Prostate gland (tissue), 2 donors: ENCODE measurements around the gene CAVIN4.

Source experiments
- CTCF ChIP-seq, 4 experiments: fragments of 200-600 bp in 2 of 4; fragments of 450-650 bp in 2 of 4; sonication (generic) in 2 of 4; IDR thresholded peaks; 1 replicate in 3 of 4; 2 replicates in 1 of 4; pipeline ENCODE4 v1.5.1; 2016 to 2019; ENCODE audit warnings: antibody characterized with exemption in 4 of 4, mild to moderate bottlenecking in 2 of 4, moderate library complexity in 2 of 4
- POLR2A ChIP-seq: fragments of 450-650 bp; IDR thresholded peaks from one replicate; pipeline ENCODE4 v1.6.1; 2016; ENCODE audit warnings: antibody characterized with exemption, mild to moderate bottlenecking

GRCh38 chr9:100637787-100638186 is 59.9 kb downstream of the CAVIN4 start:
- TF ChIP-seq CTCF (IDR thresholded peaks at IDR 0.05) (no peak), POLR2A (no peak)
